Natural killer cell (primary cell): Measurements from ENCODE around the gene S1PR2. TPM values are rescaled to one million over a fixed set of nuclear protein-coding genes. Genes with fewer than 3 reads are reported as not detected.

Source experiments
- ATAC-seq, 3 donors: fragments of 150-1000 bp in 2 of 3; fragments of 200-7000 bp in 1 of 3; cut with Tn5 transposase; 1 replicate in 1 of 3; 2 replicates in 2 of 3; pipeline ENCODE4 v1.10.0; 2021; ENCODE audit warnings: mild to moderate bottlenecking in 2 of 3, moderate library complexity in 2 of 3
- DNase-seq, 2 donors: peaks; one replicate each; pipeline versions ENCODE4 v3.0.0 to v3.0.0-alpha.2; 2013 to 2021; ENCODE audit warnings: mixed read lengths in 1 of 2
- H3K27ac ChIP-seq: one replicate; pipeline ENCODE4 v1.5.1; 2013; ENCODE audit warnings: mild to moderate bottlenecking, low read length
- H3K27me3 ChIP-seq: one replicate; pipeline ENCODE4 v1.6.1; 2013; ENCODE audit warnings: low read length; ENCODE audit not compliant: control insufficient read depth, insufficient read depth
- H3K36me3 ChIP-seq: one replicate; pipeline ENCODE4 v1.6.1; 2013; ENCODE audit warnings: low read length; ENCODE audit not compliant: control insufficient read depth, insufficient read depth
- H3K4me1 ChIP-seq: one replicate; pipeline ENCODE4 v1.6.1; 2013; ENCODE audit warnings: low read length; ENCODE audit not compliant: control insufficient read depth, insufficient read depth
- H3K4me3 ChIP-seq: one replicate; pipeline ENCODE4 v1.5.1; 2013; ENCODE audit warnings: low read length
- H3K9me3 ChIP-seq: one replicate; pipeline ENCODE4 v1.6.1; 2013; ENCODE audit warnings: low read length; ENCODE audit not compliant: control insufficient read depth, insufficient read depth
- H3K27ac Mint-ChIP-seq, 2 donors: one replicate each; pipeline ENCODE4 v1.8.0; 2022; ENCODE audit warnings: mild to moderate bottlenecking in 2 of 2, mixed read lengths in 2 of 2, moderate library complexity in 1 of 2
- H3K27me3 Mint-ChIP-seq, 2 donors: one replicate each; pipeline ENCODE4 v1.8.0; 2022; ENCODE audit warnings: low read depth in 2 of 2, mixed read lengths in 2 of 2
- H3K36me3 Mint-ChIP-seq: one replicate; pipeline ENCODE4 v1.8.0; 2022; ENCODE audit warnings: mixed read lengths
- H3K4me1 Mint-ChIP-seq, 2 donors: one replicate each; pipeline ENCODE4 v1.8.0; 2022; ENCODE audit warnings: mixed read lengths in 2 of 2
- H3K4me3 Mint-ChIP-seq: one replicate; pipeline ENCODE4 v1.8.0; 2022; ENCODE audit warnings: mild to moderate bottlenecking, moderate library complexity, mixed read lengths
- H3K9me3 Mint-ChIP-seq, 2 donors: one replicate each; pipeline ENCODE4 v1.8.0; 2022; ENCODE audit warnings: mixed read lengths in 2 of 2
- WGBS: methylation state at CpG from one replicate; pipeline ENCODE4 v1.1.7; 2013; ENCODE audit warnings: missing lambda C conversion rate; ENCODE audit not compliant: insufficient coverage; 5-methylcytosine and 5-hydroxymethylcytosine counted together
- intact Hi-C: fragments of 100-400 bp; cut with micrococcal nuclease; formaldehyde crosslinking; loops from one replicate; pipeline ENCODE4 v1.14.2; 2022
- total RNA-seq, 4 donors: library from RNA; stranded (reverse); fragments of 120-200 nt in 1 of 4; gene quantifications; one replicate each; pipeline versions ENCODE4 v1.2.3 to v1.2.4, GENCODE V29; 2013 to 2022
- TF ChIP-seq, protein P1 (sequence below): fragments of 200-600 bp; IDR thresholded peaks from one replicate; pipeline ENCODE4 v1.8.0; 2022; ENCODE audit warnings: antibody characterized with exemption

Gene S1PR2
- total RNA-seq, 3 donors from 2014 or later (not counting 1 experiment from before 2014, with no cell fraction given): 6.8 to 12.6 (median 9.5) TPM

DNA sequence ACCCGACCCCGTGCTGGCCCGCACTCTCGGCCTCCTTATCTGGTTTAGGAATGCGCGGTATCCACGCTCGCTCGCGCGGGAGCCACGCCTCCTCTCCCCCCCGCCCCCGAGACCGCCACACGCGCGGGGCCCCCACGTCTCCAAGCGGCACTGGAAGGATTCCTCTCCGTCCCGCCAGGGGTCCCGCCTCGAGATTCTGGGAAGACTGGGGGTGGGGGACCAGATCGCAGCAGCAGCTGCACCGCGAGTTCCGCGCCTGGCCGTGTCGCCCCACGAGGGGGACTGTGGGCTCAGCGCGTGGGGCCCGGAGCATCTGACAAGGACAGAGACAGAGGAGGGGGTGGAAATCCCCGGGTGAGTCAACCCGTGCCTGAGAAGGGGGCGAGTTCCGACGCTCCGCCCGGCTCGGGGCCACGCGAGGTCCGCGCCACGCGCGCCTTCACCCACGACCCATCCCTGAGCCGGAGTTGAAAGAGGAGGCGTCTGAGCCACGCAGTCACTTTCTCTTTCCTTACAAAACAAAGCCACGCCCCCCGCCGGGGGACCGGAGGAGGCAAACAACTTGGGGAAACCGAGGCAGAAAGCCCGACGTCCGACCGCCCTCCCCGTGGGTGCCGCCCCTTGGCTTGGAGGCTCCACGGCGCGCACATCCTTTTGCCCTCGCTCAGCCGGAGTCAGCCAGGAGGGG, 814 bp downstream of the S1PR2 start:
- Histone ChIP-seq H3K36me3 (no peaks in the 10 kb centered on the region), H3K27me3 (no peaks in the 10 kb centered on the region), H3K27ac (peak overlapping the region; percentile 86), H3K4me3 (peak overlapping the region; percentile 88), H3K9me3 (no peaks in the 10 kb centered on the region), H3K4me1 (peaks cover 38% of the 10 kb centered on the region)
- H3K36me3 Mint-ChIP-seq: no peaks in the 10 kb centered on the region
- TF ChIP-seq, protein P1, sequence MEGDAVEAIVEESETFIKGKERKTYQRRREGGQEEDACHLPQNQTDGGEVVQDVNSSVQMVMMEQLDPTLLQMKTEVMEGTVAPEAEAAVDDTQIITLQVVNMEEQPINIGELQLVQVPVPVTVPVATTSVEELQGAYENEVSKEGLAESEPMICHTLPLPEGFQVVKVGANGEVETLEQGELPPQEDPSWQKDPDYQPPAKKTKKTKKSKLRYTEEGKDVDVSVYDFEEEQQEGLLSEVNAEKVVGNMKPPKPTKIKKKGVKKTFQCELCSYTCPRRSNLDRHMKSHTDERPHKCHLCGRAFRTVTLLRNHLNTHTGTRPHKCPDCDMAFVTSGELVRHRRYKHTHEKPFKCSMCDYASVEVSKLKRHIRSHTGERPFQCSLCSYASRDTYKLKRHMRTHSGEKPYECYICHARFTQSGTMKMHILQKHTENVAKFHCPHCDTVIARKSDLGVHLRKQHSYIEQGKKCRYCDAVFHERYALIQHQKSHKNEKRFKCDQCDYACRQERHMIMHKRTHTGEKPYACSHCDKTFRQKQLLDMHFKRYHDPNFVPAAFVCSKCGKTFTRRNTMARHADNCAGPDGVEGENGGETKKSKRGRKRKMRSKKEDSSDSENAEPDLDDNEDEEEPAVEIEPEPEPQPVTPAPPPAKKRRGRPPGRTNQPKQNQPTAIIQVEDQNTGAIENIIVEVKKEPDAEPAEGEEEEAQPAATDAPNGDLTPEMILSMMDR: no peak
- under 1% methylated on average over 70 of the region's 70 CpGs for WGBS
- H3K27ac Mint-ChIP-seq: peak overlapping the region; percentile 86 to 88
- intact Hi-C loops: loop anchor here (2.0 to 5.0 kb wide), 2 partner anchors 36 to 298 kb away; partner anchors contain the start of gene DNMT1
- peak; percentile 79 to 87 (median 81) for ATAC-seq
- H3K9me3 Mint-ChIP-seq: no peaks in the 10 kb centered on the region
- H3K4me3 Mint-ChIP-seq: peak overlapping the region; percentile 92
- H3K4me1 Mint-ChIP-seq: peaks cover 6 to 15% of the 10 kb centered on the region in 2 donors
- H3K27me3 Mint-ChIP-seq: no peaks in the 10 kb centered on the region
- DNase-seq: peak; percentile 70 to 88

DNA sequence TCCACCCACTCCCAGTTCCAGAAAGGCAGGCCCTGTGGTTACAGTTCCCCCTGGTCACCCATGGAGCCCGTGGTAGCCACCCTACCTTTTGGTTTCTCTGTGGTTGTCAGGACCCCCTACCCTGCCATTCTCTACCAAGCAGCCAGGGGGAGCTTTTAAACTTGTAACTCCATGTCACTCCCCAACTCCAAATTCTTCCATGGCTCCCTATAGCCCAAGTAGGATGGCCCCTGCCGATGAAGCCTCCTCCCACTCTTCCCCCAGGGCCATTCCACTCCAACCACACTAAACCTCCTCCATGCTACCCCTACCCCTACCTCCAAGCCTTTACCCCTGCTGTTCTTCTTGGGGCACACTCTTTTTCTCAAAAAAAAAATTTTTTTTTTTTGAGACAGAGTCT, 2.2 kb downstream of the S1PR2 start:
- Mint-ChIP-seq H3K9me3 (no peaks in the 10 kb centered on the region), H3K36me3 (no peaks in the 10 kb centered on the region), H3K4me3 (peak overlapping the region; percentile 58), H3K4me1 (peaks cover 6 to 19% of the 10 kb centered on the region in 2 donors), H3K27me3 (no peaks in the 10 kb centered on the region), H3K27ac (peak overlapping the region; percentile 86 to 88)
- Histone ChIP-seq H3K9me3 (no peaks in the 10 kb centered on the region), H3K36me3 (no peaks in the 10 kb centered on the region), H3K27ac (no peak overlapping the region), H3K4me1 (peaks cover 30% of the 10 kb centered on the region), H3K27me3 (no peaks in the 10 kb centered on the region), H3K4me3 (no peak overlapping the region)
- DNase-seq: peak in 1 of 2 donors; percentile 71
- 45% methylated on average over 2 of the region's 2 CpGs for WGBS
- intact Hi-C loops: loop anchor here (1.0 kb wide), 1 partner anchor 21 kb away; no protein-coding TSS in a partner anchor
- ATAC-seq: no peak
- TF ChIP-seq, protein P1: peak; percentile 47

- H3K4me1 Mint-ChIP-seq: peaks cover 6 to 19% of the 10 kb centered on the region in 2 donors
- H3K27me3 Mint-ChIP-seq: no peaks in the 10 kb centered on the region
- peak overlapping the region; percentile 35 for H3K4me3 Mint-ChIP-seq
- WGBS: 66% methylated on average over 5 of the region's 5 CpGs
- no peak overlapping the region for H3K4me3 ChIP-seq
- H3K4me1 ChIP-seq: peaks cover 30% of the 10 kb centered on the region
- H3K27ac Mint-ChIP-seq: peak overlapping the region; percentile 86 to 88
- no peaks in the 10 kb centered on the region for H3K36me3 ChIP-seq
- DNase-seq: no peak
- H3K27ac ChIP-seq: no peak overlapping the region
- no peaks in the 10 kb centered on the region for H3K36me3 Mint-ChIP-seq
- no peak for ATAC-seq
- H3K9me3 ChIP-seq: no peaks in the 10 kb centered on the region
- intact Hi-C loops: no loop called here
- TF ChIP-seq, protein P1: no peak
- H3K9me3 Mint-ChIP-seq: no peaks in the 10 kb centered on the region
- no peaks in the 10 kb centered on the region for H3K27me3 ChIP-seq
Measured at GRCh38 chr19:10228393-10228792, 2.7 kb downstream of the S1PR2 start.
